ENCODE data around the gene CADM1.

- TF ChIP-seq CTCF (IDR thresholded peaks at IDR 0.05 in 2 of 3, conservative IDR thresholded peaks at IDR 0.05 in 1 of 3; ENCODE audit: borderline replicate concordance in 1 of 3, insufficient read depth in 1 of 3, low read depth in 2 of 3, low read length in 2 of 3) = no peak
- no peak for TF ChIP-seq EGR1 (IDR thresholded peaks at IDR 0.05; ENCODE audit: low read depth)
Observed at GRCh38 chr11:115530752-115531151, 26.5 kb upstream of the CADM1 start.

Measured in HCT116 (cell line).